22Rv1 (cell line): Measurements from ENCODE around the gene C11orf21.

Experiments
- CTCF ChIP-seq: fragments of 450-650 bp; IDR thresholded peaks from 2 replicates; pipeline ENCODE4 v1.5.1; 2017; ENCODE audit warnings: mild to moderate bottlenecking
- ZFX ChIP-seq: fragments of 450-650 bp; IDR thresholded peaks from 2 replicates; pipeline ENCODE4 v1.6.1; 2017; ENCODE audit warnings: antibody characterized with exemption, borderline replicate concordance

GRCh38 chr11:2262301-2263070, 39.2 kb downstream of the C11orf21 start:
- no peak for TF ChIP-seq CTCF
- TF ChIP-seq ZFX, result no peak
